ENCODE data around the gene PCDH9.

- TF ChIP-seq CTCF (IDR thresholded peaks at IDR 0.05) (peak; percentile 39 to 77 (median 68)), POLR2AphosphoS5 (IDR thresholded peaks at IDR 0.05) (no peak), POLR2A (IDR thresholded peaks at IDR 0.05) (no peak), EP300 (IDR thresholded peaks at IDR 0.05) (no peak)
Observed at GRCh38 chr13:67238277-67238859, 8.2 kb upstream of the PCDH9 start.

Measured in upper lobe of left lung (tissue), 4 donors.